A673 (cell line): ENCODE measurements around the gene ZNF837. TPM values are rescaled to one million over a fixed set of nuclear protein-coding genes. Genes with fewer than 3 reads are reported as not detected.

Source experiments
- BruUV-seq: library from RNA; stranded (reverse); fragments of 400-500 nt; replicated peaks from 2 replicates; lab custom pipeline; 2021; lab: Mats Ljungman, UMichigan
- CTCF ChIA-PET: fragments of 300-600 bp; sonication (Branson Sonifier 250); formaldehyde crosslinking; loops from one replicate; lab custom pipeline; 2022; ENCODE audit warnings: antibody characterized with exemption; lab: Charles Lee
- POLR2A ChIA-PET: fragments of 300-600 bp; sonication (Branson Sonifier 250); formaldehyde crosslinking; loops from one replicate; lab custom pipeline; 2022; ENCODE audit warnings: antibody characterized with exemption; ENCODE audit not compliant: low non-redundant PET; lab: Charles Lee
- DNase-seq: peaks from one replicate; pipeline ENCODE4 v3.0.0-alpha.2; 2015; ENCODE audit warnings: low spot score
- H3K27ac ChIP-seq: fragments of 200-600 bp; sonication (generic); 2 replicates; pipeline ENCODE4 v1.5.1; 2016; ENCODE audit warnings: mixed run types, low read depth, mild to moderate bottlenecking, mixed read lengths, antibody characterized with exemption, low read length; ENCODE audit not compliant: poor library complexity, severe bottlenecking
- H3K27me3 ChIP-seq: fragments of 200-600 bp; sonication (generic); replicated peaks from 2 replicates; pipeline ENCODE4 v1.6.1; 2017; ENCODE audit warnings: mixed run types, low read depth, mild to moderate bottlenecking, mixed read lengths, antibody characterized with exemption, low read length; ENCODE audit not compliant: insufficient read depth, poor library complexity
- H3K36me3 ChIP-seq: fragments of 200-600 bp; sonication (generic); 2 replicates; pipeline ENCODE4 v1.6.1; 2016; ENCODE audit warnings: mixed run types, mild to moderate bottlenecking, mixed read lengths, antibody characterized with exemption, low read length; ENCODE audit not compliant: insufficient read depth, poor library complexity, severe bottlenecking
- H3K4me1 ChIP-seq: fragments of 200-600 bp; sonication (generic); 2 replicates; pipeline ENCODE4 v1.6.1; 2017; ENCODE audit warnings: mixed run types, mild to moderate bottlenecking, mixed read lengths, antibody characterized with exemption, low read length; ENCODE audit not compliant: insufficient read depth, poor library complexity, severe bottlenecking
- H3K4me3 ChIP-seq: fragments of 200-600 bp; sonication (generic); 2 replicates; pipeline ENCODE4 v1.5.1; 2016; ENCODE audit warnings: low read depth, mixed run types, mild to moderate bottlenecking, mixed read lengths, low read length; ENCODE audit not compliant: poor library complexity, severe bottlenecking
- H3K9me3 ChIP-seq: fragments of 200-600 bp; sonication (generic); 2 replicates; pipeline ENCODE4 v1.6.1; 2016; ENCODE audit warnings: mixed run types, low read depth, mild to moderate bottlenecking, mixed read lengths, antibody characterized with exemption, low read length; ENCODE audit not compliant: poor library complexity, severe bottlenecking
- EZH2 ChIP-seq: fragments of 200-600 bp; sonication (generic); IDR thresholded peaks from 2 replicates; pipeline ENCODE4 v1.6.1; 2017; ENCODE audit warnings: borderline replicate concordance, low read depth, mild to moderate bottlenecking, mixed read lengths, antibody characterized with exemption, low read length; ENCODE audit not compliant: poor library complexity, severe bottlenecking
- intact Hi-C: fragments of 100-400 bp; cut with micrococcal nuclease; formaldehyde crosslinking; loops from one replicate; pipeline ENCODE4 v1.10.0; 2022; ENCODE audit not compliant: unreplicated experiment
- total RNA-seq: library from RNA; stranded (reverse); gene quantifications from 2 replicates; pipeline ENCODE4 v1.2.3, GENCODE V29; 2021
- TF ChIP-seq, protein P1 (sequence below): fragments of 300-800, 200-600 bp; sonication (generic); conservative IDR thresholded peaks from 2 replicates; pipeline ENCODE4 v1.5.1; 2017; ENCODE audit warnings: low read depth, mild to moderate bottlenecking, antibody characterized with exemption, low read length, moderate library complexity, mixed read lengths

Gene ZNF837
- total RNA-seq, 1 experiment from 2014 or later, result 1.3 TPM

DNA sequence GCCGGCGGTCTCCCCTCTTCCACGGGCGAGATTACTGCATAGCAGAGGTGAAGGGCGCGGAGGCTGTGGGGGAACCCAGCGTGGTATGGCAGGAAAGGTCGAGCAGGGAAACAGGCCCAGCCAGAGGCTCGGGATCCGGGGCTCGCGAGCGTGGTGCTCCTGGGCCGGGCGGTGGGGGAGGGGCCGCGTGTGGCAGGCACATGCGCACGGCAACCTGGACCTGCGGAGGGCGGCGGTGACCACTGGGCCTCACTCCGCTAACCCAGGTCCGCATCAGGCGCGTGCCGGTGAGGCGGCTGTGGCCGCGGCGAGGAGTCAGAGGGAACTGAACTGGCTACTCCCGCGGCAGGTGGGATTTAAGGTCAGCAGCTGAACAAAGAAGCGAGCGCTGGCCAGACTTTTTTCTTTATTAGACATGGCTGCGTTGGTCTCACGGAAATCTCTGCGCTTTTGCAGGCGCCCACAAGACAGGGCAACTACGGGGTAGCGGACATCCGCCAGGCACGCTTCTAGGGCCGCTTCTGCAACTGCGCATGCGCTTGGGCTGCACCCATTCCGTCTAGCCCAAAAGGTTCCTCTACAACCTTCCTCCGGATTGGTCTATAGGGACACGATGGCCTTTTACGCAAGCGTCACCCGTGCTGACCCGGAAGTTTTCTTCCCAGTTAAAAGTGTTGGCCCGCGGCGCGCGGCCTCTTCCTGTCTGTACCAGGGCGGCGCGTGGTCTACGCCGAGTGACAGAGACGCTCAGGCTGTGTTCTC, 5.9 kb upstream of the ZNF837 start, which contains the start of gene RPS5:
Gene RPS5, plus strand, starts transcription at position 694 of the 762 bp plus-strand sequence. CDS start 869 bp downstream, outside the sequence.
- H3K27me3 ChIP-seq, result no peaks in the 10 kb centered on the region
- H3K36me3 ChIP-seq, result peaks cover 34% of the 10 kb centered on the region
- H3K4me3 ChIP-seq, result peak within 1 kb of the TSS; percentile 76
- peaks cover 19% of the 10 kb centered on the region for H3K4me1 ChIP-seq
- H3K9me3 ChIP-seq, result no peaks in the 10 kb centered on the region
- peak within 1 kb of the TSS; percentile 98 for H3K27ac ChIP-seq
- no peak for TF ChIP-seq EZH2
- TF ChIP-seq, protein P1, sequence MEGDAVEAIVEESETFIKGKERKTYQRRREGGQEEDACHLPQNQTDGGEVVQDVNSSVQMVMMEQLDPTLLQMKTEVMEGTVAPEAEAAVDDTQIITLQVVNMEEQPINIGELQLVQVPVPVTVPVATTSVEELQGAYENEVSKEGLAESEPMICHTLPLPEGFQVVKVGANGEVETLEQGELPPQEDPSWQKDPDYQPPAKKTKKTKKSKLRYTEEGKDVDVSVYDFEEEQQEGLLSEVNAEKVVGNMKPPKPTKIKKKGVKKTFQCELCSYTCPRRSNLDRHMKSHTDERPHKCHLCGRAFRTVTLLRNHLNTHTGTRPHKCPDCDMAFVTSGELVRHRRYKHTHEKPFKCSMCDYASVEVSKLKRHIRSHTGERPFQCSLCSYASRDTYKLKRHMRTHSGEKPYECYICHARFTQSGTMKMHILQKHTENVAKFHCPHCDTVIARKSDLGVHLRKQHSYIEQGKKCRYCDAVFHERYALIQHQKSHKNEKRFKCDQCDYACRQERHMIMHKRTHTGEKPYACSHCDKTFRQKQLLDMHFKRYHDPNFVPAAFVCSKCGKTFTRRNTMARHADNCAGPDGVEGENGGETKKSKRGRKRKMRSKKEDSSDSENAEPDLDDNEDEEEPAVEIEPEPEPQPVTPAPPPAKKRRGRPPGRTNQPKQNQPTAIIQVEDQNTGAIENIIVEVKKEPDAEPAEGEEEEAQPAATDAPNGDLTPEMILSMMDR, result no peak
- ChIA-PET POLR2A (interaction anchor here (0.6 kb wide), 1 partner anchor 22 kb away, joined by 3 read pairs; the partner anchor contains the start of gene ZNF584), CTCF (no interaction called here)
- intact Hi-C loops, result no loop called here
- DNase-seq, result peak; percentile 99
- TSS peak; percentile 86 for BruUV-seq

- intact Hi-C loops, result no loop called here
- Histone ChIP-seq H3K27ac (peak overlapping the region; percentile 98), H3K9me3 (no peaks in the 10 kb centered on the region), H3K27me3 (no peaks in the 10 kb centered on the region), H3K4me1 (peaks cover 21% of the 10 kb centered on the region), H3K4me3 (peak overlapping the region; percentile 76), H3K36me3 (peaks cover 30% of the 10 kb centered on the region)
- ChIA-PET CTCF (no interaction called here), POLR2A (no interaction called here)
- no peak for TF ChIP-seq EZH2
- TF ChIP-seq, protein P1, result no peak
- DNase-seq, result no peak
- no TSS peak for BruUV-seq
Observed at GRCh38 chr19:58385891-58386575, 5.2 kb upstream of the ZNF837 start.

GRCh38 chr19:58385313-58385890, 4.6 kb upstream of the ZNF837 start:
- intact Hi-C loops, result no loop called here
- ChIA-PET CTCF (no interaction called here), POLR2A (no interaction called here)
- no peaks in the 10 kb centered on the region for H3K27me3 ChIP-seq
- H3K4me3 ChIP-seq, result peak overlapping the region; percentile 76
- peaks cover 21% of the 10 kb centered on the region for H3K4me1 ChIP-seq
- peaks cover 23% of the 10 kb centered on the region for H3K36me3 ChIP-seq
- TF ChIP-seq, protein P1, result no peak
- no peak for TF ChIP-seq EZH2
- BruUV-seq, result no TSS peak
- H3K27ac ChIP-seq, result peak overlapping the region; percentile 98
- H3K9me3 ChIP-seq, result no peaks in the 10 kb centered on the region
- DNase-seq, result no peak
